Measurements from ENCODE around the gene GOLGA6L10.
"Not testable (repeated sequence)": the region's sequence is repeated elsewhere in the genome, so short reads cannot be mapped to it uniquely, and the experiment has no call there.

The GOLGA6L10 gene

GRCh38 chr15:82316247-82317090 is 32.8 kb downstream of the GOLGA6L10 start:
- DNase-seq = not testable (repeated sequence)

GRCh38 chr15:82315519-82316246 is 33.6 kb downstream of the GOLGA6L10 start:
- DNase-seq = no peak

DNA sequence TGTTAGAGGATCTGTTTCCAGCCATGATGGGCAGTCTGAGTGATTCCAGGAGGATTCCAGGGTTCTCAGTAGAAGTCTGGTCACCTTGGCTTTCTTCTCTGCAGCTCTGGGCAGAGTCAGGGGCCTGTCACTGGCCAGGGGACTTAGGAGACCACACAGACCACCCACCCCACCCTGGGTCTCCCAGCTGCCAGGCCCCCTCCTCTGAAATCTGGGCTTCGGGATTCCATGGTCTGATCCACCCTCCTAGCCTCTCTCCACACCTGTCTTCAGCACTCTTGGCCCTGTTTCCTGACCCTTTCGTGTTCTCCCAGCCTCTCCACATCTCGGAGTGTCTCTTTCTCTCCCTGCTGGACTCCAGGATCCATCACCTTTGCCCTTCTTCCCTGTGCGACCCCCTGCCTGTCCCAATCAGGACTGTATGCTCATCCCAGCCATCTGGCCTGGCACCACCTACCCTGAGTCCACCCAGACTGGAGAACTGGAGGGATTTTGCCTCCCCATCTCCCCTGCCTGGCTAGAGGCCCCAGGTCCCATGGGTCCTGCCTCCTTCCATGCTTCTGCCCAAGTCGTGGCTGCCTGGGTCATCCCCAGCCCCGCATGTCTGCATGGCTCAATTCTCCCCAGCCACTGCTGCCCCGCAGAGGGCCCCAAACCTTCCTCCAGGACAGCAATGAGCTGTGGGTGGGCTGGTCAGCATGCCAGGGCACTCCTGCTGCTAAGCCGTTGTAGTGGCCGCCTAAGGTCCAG is 34.3 kb downstream of the GOLGA6L10 start:
- no peak for DNase-seq

- DNase-seq = not testable (repeated sequence)
These were observed 35.1 kb downstream of the GOLGA6L10 start for GRCh38 chr15:82313951-82314768.

DNA sequence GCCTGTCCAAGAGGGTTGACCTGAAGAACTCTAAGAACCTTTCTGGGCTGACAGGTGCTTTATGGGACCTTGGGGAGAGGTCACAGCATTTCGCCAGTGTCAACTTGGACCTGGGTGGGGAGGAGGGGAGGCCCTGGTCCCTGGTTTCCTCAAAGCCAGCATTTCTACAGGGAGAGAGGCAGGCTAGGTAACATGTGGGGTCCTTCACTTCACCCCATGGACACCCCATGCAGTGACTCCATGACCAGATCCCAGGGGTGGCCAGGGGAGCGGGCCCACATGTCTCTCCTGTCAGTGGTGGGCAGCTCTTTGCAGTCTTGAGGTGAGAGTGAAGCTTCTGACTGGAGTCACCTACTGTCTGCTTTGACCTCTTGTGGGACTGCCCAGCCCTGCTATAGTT is 35.8 kb downstream of the GOLGA6L10 start:
- DNase-seq = no peak

- no peak for DNase-seq
These were observed 36.5 kb downstream of the GOLGA6L10 start for GRCh38 chr15:82312586-82313349.

GRCh38 chr15:82311321-82311720 is 38.0 kb downstream of the GOLGA6L10 start:
- not testable (repeated sequence) for DNase-seq

- DNase-seq = no peak
These were observed 39.5 kb downstream of the GOLGA6L10 start for GRCh38 chr15:82309802-82310201.

GRCh38 chr15:82307714-82308081 is 41.6 kb downstream of the GOLGA6L10 start:
- no peak for DNase-seq

DNA sequence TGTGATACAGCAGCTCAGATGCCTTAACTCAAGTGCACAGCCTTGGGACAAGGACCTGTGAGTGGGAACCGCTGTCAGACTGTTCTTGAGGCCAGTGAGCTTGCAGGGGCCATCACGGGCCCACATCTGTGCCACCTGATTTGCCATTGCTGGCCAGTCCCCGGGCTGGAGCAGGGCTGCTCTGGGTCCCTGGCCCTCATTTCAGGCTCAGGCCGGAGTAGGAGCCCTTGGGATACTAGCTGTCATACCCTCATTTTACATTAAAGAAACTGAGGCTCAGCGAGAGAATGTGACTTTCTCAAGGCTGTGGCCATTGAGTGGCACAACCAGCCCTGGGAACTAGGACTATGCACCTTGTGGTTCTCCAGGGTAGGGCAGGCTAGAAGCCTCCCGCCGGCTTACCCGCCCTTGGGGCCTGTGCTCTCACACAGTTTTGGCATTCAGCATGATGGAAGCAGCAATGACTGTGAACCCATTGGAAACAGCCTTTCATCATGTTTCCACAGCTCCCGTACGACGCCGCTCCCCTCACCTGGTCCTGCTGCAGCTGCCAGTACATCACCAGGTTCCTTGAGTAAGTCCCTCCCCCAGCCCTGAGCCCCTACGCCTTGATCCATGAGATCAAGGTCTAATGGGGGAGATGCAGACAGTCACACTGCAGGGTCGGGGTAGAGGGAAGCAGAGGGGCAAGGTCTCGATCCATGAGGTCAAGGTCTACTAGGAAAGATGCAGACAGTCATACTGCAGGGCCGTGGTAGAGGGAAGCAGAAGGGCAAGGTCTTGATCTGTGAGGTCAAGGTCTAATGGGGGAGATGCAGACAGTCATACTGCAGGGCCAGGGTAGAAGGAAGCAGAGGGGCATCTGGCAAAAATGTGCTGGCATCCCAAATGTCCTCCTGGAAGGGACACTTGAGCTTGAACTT is 42.2 kb downstream of the GOLGA6L10 start:
- no peak for DNase-seq

- DNase-seq = no peak
These were observed 43.6 kb downstream of the GOLGA6L10 start for GRCh38 chr15:82305621-82306048.

- DNase-seq = no peak
These were observed 44.5 kb downstream of the GOLGA6L10 start for GRCh38 chr15:82304778-82305090.

- no peak for DNase-seq
These were observed 45.1 kb downstream of the GOLGA6L10 start for GRCh38 chr15:82303956-82304777.

GRCh38 chr15:82301296-82302016 is 47.8 kb downstream of the GOLGA6L10 start:
- DNase-seq = no peak

DNA sequence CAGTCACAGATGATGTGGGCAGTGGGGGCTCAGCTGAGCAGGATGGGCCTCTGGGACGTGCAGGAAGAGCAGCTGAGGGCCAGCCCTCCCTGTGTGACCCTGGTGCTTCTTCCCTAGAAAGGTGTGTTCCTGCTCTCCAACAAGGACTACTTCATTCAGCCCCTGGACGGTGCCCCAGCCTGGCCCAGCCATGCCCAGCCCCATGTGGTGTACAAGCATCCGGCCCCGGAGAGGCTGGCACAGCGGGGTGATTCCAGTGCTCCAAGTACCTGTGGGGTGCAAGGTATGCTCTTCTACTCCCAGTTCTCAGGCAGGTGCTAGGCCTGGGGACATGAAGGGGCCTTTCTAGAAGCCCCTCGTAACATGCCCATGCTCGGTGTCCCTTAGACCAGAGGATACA is 48.4 kb downstream of the GOLGA6L10 start:
- DNase-seq = no peak

DNA sequence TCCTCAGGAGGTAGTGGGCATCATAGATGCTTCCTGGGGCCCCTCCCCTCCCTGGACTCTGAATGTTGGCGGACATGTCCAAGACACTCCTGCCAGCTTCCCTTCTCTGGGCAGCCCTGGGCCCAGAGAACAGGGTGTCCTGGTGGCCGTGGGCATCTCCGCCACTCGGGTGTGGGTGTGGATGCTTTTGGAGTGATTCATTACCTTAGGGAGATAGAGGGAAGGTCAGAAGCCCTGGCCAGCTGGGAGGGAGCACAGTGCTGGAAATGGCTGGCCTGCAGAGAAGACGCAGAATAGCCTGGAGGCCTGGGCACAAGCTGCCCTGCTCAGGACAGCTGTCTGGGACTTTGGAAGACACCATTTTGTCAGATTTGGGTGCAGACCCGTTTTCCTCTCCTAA is 48.9 kb downstream of the GOLGA6L10 start:
- not testable (repeated sequence) for DNase-seq

DNA sequence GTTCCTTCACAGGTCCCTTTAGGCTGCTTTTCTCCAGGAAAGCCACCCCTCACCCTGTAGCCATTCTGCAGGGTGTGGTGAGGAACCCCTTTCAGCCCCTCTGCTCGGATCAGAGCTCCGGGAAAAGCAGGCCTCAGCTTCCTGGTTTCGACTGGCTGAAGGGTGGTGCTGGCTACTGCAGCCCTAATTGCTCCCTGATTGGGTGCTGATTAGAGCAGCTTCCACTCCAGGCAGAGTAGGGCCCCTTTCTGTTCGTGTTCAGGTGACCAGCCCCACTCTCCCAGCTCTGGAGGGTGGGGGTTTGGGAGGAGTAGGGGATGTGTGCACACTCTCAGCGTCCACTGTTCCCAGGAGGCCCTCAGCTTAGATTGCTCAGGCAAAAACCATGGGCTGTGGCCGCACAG is 49.8 kb downstream of the GOLGA6L10 start:
- DNase-seq = not testable (repeated sequence)

GRCh38 chr15:82298520-82298919 is 50.8 kb downstream of the GOLGA6L10 start:
- DNase-seq = no peak

DNA sequence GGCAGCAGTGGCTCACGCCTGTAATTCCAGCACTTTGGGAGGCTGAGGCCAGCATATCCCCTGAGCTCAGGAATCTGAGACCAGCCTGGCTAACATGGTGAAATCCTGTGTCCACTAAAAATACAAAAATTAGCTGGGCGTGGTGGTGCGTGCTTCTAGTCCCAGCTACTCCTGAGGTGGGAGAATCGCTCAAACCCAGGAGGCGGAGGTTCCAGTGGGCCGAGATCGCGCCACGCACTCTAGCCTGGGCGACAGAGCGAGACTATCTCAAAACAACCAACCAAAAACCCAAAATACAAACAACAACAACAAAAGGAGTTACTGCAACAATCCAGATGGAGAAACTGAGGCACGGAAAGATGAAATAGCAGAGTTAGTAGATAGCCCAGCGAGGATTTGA is 51.2 kb downstream of the GOLGA6L10 start:
- DNase-seq = no peak
